SH-SY5Y (cell line): ENCODE measurements around the gene MTHFD1L.

Experiments used
- GATA2 ChIP-seq: IDR thresholded peaks from 2 replicates; pipeline ENCODE4 v1.6.1; 2011; ENCODE audit warnings: mild to moderate bottlenecking, low read depth, low read length
- GATA3 ChIP-seq: IDR thresholded peaks from 2 replicates; pipeline ENCODE4 v1.6.1; 2011; ENCODE audit warnings: low read depth, mild to moderate bottlenecking, low read length, moderate library complexity

DNA sequence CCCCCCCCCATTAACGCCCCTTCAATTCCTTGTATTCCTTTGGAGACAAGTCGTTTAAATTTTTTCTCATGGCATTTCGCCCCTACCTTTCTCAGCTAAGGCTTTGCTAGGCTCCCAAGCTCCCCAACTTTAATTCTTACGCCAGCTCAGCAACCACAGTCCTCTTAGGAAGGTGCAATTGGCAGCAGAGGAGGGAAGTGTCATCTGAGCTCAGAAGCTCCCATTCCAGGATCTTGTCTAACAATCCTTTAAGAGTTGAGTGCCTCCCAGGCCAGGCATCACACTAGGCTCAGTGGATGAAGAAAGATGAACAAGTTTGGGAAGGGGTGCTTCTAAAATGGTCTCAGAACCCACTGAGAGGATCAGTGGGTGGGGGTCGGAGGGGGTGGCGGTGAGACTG is 243.0 kb downstream of the MTHFD1L start:
- TF ChIP-seq GATA2 (no peak), GATA3 (no peak)
